Urinary bladder (tissue), 4 donors: Measurements from ENCODE around the gene MAN1A1. TPM values are rescaled to one million over a fixed set of nuclear protein-coding genes. Genes with fewer than 3 reads are reported as not detected.
A peak's percentile ranks its signal among the peaks of the same experiment; 100 is the strongest.

Experiments used
- DNase-seq: peaks from one replicate; pipeline ENCODE4 v3.0.0-alpha.2; 2015; ENCODE audit errors: extremely low spot score
- H3K27ac ChIP-seq: one replicate; pipeline ENCODE4 v1.5.1; 2013; ENCODE audit warnings: low read depth, mild to moderate bottlenecking, moderate library complexity
- H3K36me3 ChIP-seq: one replicate; pipeline ENCODE4 v1.6.1; 2013; ENCODE audit warnings: mild to moderate bottlenecking, moderate library complexity; ENCODE audit not compliant: insufficient read depth
- H3K4me1 ChIP-seq: one replicate; pipeline ENCODE4 v1.6.1; 2013; ENCODE audit warnings: mild to moderate bottlenecking, moderate library complexity; ENCODE audit not compliant: insufficient read depth
- H3K4me3 ChIP-seq: one replicate; pipeline ENCODE4 v1.5.1; 2013; ENCODE audit warnings: low read depth, low read length
- whole genome bisulfite sequencing: extraction: QIAGEN DNeasy Blood & Tissue Kit; methylation state at CpG from one replicate; pipeline ENCODE4 v1.1.7; 2013; 5-methylcytosine and 5-hydroxymethylcytosine counted together
- polyA plus RNA-seq: library from polyadenylated mRNA; stranded (reverse); fragments of 200-250 nt; gene quantifications from one replicate; pipeline ENCODE4 v1.2.3, GENCODE V29; 2013
- total RNA-seq: library from RNA; depleted of rRNA; stranded (reverse); fragments of >200 nt; gene quantifications from one replicate; pipeline ENCODE4 v1.2.3, GENCODE V29; 2014
- donor health status: healthy with polysubstance abuse.
- donor health status: healthy.

Gene MAN1A1
- total and polyA plus RNA-seq, 2 donors = 98.6 to 245 TPM

- WGBS = 75% methylated on average over 2 of the region's 2 CpGs
- no peaks in the 10 kb centered on the region for H3K4me1 ChIP-seq
- DNase-seq = no peak
- no peaks in the 10 kb centered on the region for H3K36me3 ChIP-seq
- no peak overlapping the region for H3K4me3 ChIP-seq
- no peak overlapping the region for H3K27ac ChIP-seq
Observed at GRCh38 chr6:119327810-119328209, 21.8 kb downstream of the MAN1A1 start.

GRCh38 chr6:119326291-119327005 lies 23.1 kb downstream of the MAN1A1 start:
- no peak overlapping the region for H3K27ac ChIP-seq
- WGBS = 91% methylated on average over 10 of the region's 10 CpGs
- no peak overlapping the region for H3K4me3 ChIP-seq
- no peak for DNase-seq
- H3K4me1 ChIP-seq = no peaks in the 10 kb centered on the region
- no peaks in the 10 kb centered on the region for H3K36me3 ChIP-seq

GRCh38 chr6:119325559-119326265 lies 23.8 kb downstream of the MAN1A1 start:
- H3K27ac ChIP-seq = no peak overlapping the region
- DNase-seq = no peak
- H3K4me3 ChIP-seq = no peak overlapping the region
- no peaks in the 10 kb centered on the region for H3K4me1 ChIP-seq
- 87% methylated on average over 11 of the region's 11 CpGs for WGBS
- H3K36me3 ChIP-seq = no peaks in the 10 kb centered on the region

- H3K4me3 ChIP-seq = no peak overlapping the region
- no peaks in the 10 kb centered on the region for H3K4me1 ChIP-seq
- WGBS = 38% methylated on average over 2 of the region's 2 CpGs
- no peaks in the 10 kb centered on the region for H3K36me3 ChIP-seq
- no peak for DNase-seq
- no peak overlapping the region for H3K27ac ChIP-seq
Observed at GRCh38 chr6:119324718-119325117, 24.8 kb downstream of the MAN1A1 start.

GRCh38 chr6:119323931-119324330 lies 25.6 kb downstream of the MAN1A1 start:
- 45% methylated on average over 1 of the region's 1 CpG for WGBS
- DNase-seq = no peak
- no peaks in the 10 kb centered on the region for H3K4me1 ChIP-seq
- H3K27ac ChIP-seq = no peak overlapping the region
- H3K36me3 ChIP-seq = no peaks in the 10 kb centered on the region
- no peak overlapping the region for H3K4me3 ChIP-seq

- no peak overlapping the region for H3K27ac ChIP-seq
- 98% methylated on average over 2 of the region's 2 CpGs for WGBS
- H3K4me1 ChIP-seq = no peaks in the 10 kb centered on the region
- H3K4me3 ChIP-seq = no peak overlapping the region
- no peak for DNase-seq
- H3K36me3 ChIP-seq = no peaks in the 10 kb centered on the region
Observed at GRCh38 chr6:119323478-119323877, 26.1 kb downstream of the MAN1A1 start.

GRCh38 chr6:119322715-119323350 lies 26.7 kb downstream of the MAN1A1 start:
- Histone ChIP-seq H3K36me3 (no peaks in the 10 kb centered on the region), H3K4me3 (no peak overlapping the region), H3K4me1 (no peaks in the 10 kb centered on the region), H3K27ac (no peak overlapping the region)
- DNase-seq = no peak
- WGBS = 91% methylated on average over 5 of the region's 5 CpGs

GRCh38 chr6:119322034-119322433 lies 27.5 kb downstream of the MAN1A1 start:
- DNase-seq = no peak
- no peak overlapping the region for H3K4me3 ChIP-seq
- H3K27ac ChIP-seq = no peak overlapping the region
- 97% methylated on average over 2 of the region's 2 CpGs for whole genome bisulfite sequencing
- no peaks in the 10 kb centered on the region for H3K36me3 ChIP-seq
- H3K4me1 ChIP-seq = no peaks in the 10 kb centered on the region

- no peaks in the 10 kb centered on the region for H3K36me3 ChIP-seq
- H3K4me3 ChIP-seq = no peak overlapping the region
- no peaks in the 10 kb centered on the region for H3K4me1 ChIP-seq
- no peak overlapping the region for H3K27ac ChIP-seq
- 100% methylated on average over 2 of the region's 2 CpGs for WGBS
- no peak for DNase-seq
Observed at GRCh38 chr6:119319694-119320093, 29.9 kb downstream of the MAN1A1 start.

- Histone ChIP-seq H3K4me1 (no peaks in the 10 kb centered on the region), H3K4me3 (no peak overlapping the region), H3K36me3 (no peaks in the 10 kb centered on the region), H3K27ac (no peak overlapping the region)
- WGBS = 95% methylated on average over 1 of the region's 1 CpG
- DNase-seq = no peak
Observed at GRCh38 chr6:119318730-119319129, 30.8 kb downstream of the MAN1A1 start.

- no peak overlapping the region for H3K27ac ChIP-seq
- H3K4me3 ChIP-seq = no peak overlapping the region
- WGBS = 99% methylated on average over 1 of the region's 1 CpG
- H3K4me1 ChIP-seq = no peaks in the 10 kb centered on the region
- no peaks in the 10 kb centered on the region for H3K36me3 ChIP-seq
- DNase-seq = no peak
Observed at GRCh38 chr6:119318176-119318575, 31.4 kb downstream of the MAN1A1 start.

- H3K36me3 ChIP-seq = no peaks in the 10 kb centered on the region
- no peaks in the 10 kb centered on the region for H3K4me1 ChIP-seq
- no peak overlapping the region for H3K4me3 ChIP-seq
- no peak for DNase-seq
- 98% methylated on average over 4 of the region's 4 CpGs for WGBS
- H3K27ac ChIP-seq = no peak overlapping the region
Observed at GRCh38 chr6:119317007-119317406, 32.6 kb downstream of the MAN1A1 start.

- no peak for DNase-seq
Observed at GRCh38 chr6:119314885-119315272, 34.7 kb downstream of the MAN1A1 start.

More at GRCh38 chr6:119314885-119315272, 34.7 kb downstream of the MAN1A1 start:
- H3K27ac ChIP-seq = peak overlapping the region; percentile 33
- H3K4me3 ChIP-seq = no peak overlapping the region
- WGBS = 26% methylated on average over 5 of the region's 5 CpGs
- H3K4me1 ChIP-seq = no peaks in the 10 kb centered on the region
- H3K36me3 ChIP-seq = no peaks in the 10 kb centered on the region
